NT2/D1 (cell line): Measurements from ENCODE around the gene ZFHX2.

Source experiments
- YY1 ChIP-seq: IDR thresholded peaks from 2 replicates; pipeline ENCODE4 v1.6.1; 2011; ENCODE audit not compliant: insufficient read length, insufficient read depth
- ZNF274 ChIP-seq: IDR thresholded peaks from 2 replicates; pipeline ENCODE4 v1.6.1; 2011; ENCODE audit warnings: mild to moderate bottlenecking, low read depth, low read length

- TF ChIP-seq YY1 (no peak), ZNF274 (no peak)
Observed at GRCh38 chr14:23568600-23569331, 17.2 kb upstream of the ZFHX2 start.
